ENCODE measurements around the gene MBNL2.

Gene MBNL2

DNA sequence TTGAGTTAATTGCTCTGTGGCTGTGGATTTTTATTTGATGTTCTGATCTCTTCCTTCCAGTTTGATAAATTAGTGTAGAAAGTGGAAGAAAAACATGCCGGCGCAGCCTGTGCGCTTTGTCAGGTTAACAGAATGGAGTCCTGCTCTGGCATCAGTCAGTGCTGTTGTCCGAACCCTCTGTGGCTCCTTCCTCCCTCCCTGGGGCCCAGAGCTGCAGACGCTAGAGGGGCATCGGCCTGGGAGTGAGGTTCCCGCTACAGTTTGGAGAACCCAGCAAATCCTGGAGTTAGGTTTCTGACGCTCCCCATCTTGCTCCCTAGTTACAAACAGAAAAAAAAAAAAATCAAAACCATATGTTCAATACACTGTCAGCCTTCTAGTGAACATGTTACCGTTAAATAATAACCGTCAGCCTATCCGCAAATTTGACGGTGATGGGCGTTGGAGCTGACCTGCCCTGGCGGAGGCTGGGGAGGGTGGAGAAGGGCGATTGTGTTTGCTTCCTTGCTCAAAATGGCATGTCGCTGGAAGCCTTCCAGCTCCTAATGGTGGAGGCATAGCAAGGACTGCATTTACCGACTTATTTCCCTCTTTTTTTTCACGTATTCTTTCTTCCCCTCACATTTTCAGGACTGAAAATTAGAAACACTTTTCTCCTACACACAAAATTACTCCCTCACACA is 13.6 kb downstream of the MBNL2 start:
- no peak for DNase-seq

DNA sequence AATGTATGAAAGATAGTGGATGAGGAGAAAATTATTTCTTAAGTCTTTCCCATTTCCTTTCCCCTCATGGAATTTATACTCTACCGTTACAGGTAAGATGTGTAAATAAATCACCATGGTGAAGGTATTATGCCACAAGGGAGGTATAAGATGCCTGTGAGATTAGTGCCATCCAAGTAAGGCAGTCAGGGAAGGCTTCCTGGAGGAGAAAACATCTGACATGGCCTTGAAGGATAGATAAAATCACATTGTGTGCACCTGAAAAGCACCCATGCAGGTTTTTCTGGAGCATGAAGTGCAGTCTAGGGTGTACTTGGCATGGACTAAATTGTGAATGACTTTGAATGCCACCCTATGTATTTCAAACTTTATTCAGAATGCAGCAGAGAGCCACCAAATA is 15.3 kb downstream of the MBNL2 start:
- DNase-seq = no peak

DNA sequence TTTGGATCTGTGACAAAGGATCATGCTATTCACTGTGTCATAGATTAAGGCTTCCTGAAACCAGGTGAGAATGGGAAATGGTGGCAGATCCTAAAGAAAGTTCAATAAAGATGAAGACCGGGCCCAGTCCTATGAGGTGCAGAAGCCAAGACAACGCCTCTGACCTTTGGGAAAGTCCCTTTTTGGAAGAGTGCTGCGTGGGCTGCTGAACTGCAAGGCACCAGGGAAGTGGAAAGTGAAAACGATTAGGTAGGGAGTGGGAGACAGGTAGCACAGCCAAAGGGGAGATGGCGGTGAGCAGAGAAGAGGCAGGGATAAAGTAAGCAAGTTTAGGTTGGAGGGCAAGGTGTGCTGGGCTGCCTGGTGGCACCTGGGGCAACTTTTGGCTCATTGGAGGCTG is 16.3 kb downstream of the MBNL2 start:
- DNase-seq = no peak

DNA sequence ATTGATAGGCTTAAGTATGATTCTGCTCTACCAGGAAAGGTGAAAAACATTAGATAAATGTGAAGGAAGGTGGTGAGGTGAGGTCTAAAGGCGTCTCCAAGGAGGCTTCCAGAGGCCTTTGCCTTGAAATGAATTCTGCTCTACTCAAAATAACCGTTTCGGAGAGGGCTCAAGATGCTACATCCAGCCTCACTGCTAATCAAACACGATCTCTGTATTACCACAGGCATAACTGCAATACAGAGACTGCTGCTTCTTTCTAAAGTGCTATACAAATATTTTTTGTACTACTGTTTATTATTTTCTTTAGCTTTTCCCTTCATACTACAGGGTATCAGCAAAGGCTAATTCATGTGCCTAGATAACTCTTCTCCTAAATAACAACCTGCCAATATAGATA is 16.8 kb downstream of the MBNL2 start:
- no peak for DNase-seq

DNA sequence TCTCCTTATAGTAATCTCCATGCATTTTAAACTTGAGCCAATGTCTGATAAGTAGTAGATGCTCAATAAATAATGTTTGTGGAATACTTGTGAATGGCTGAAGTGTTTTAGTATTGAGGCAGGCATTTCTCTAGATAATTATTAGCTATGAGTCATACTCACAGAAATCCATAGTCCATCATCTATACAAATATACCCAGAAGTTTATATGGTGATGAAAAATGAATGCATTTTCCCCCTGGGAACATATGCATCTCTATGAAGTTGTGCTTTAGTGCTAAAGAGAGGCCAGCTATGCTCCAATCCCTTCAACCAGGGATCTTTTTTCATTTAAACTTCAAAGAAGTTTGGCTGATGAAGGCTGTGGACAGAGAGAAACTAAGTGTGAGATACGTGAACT is 17.2 kb downstream of the MBNL2 start:
- DNase-seq = no peak

DNA sequence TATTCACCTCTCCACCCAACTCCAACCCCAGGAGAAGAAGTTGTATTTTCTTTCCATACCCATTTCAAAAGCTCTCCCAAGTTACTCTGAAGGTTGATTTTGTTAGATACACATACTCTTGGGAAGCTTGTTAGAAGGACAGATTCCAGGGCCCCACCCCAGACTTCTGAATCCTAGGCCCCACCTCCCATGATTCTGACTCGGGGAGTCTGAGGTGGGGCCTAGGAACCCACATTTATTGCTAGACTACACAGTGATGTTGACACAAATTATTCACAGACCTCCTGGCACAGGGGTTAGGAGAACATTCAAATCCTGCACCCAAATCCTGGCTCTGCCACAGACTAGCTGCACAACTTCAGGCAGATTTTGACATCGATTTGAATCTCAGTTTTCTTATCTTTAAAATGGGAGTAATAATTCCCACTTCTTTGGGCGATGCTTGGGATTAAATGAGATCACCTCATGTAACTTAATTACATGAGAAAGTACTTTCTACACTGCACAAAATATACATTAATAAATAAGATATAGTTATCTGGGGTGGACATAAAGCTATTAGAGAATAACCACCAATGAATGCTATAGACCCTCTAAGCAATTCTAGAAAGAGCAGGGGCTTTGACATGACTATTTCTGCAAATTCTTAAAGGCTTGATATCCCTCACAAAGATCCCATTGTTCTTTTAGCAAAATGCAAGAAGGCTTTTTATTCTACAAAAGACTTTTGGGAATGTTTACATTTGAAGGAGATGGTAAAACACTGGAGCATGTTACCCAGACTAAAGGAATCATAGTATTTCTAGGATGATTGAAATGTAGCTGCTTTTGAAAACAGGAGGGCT is 18.0 kb downstream of the MBNL2 start:
- no peak for DNase-seq

DNA sequence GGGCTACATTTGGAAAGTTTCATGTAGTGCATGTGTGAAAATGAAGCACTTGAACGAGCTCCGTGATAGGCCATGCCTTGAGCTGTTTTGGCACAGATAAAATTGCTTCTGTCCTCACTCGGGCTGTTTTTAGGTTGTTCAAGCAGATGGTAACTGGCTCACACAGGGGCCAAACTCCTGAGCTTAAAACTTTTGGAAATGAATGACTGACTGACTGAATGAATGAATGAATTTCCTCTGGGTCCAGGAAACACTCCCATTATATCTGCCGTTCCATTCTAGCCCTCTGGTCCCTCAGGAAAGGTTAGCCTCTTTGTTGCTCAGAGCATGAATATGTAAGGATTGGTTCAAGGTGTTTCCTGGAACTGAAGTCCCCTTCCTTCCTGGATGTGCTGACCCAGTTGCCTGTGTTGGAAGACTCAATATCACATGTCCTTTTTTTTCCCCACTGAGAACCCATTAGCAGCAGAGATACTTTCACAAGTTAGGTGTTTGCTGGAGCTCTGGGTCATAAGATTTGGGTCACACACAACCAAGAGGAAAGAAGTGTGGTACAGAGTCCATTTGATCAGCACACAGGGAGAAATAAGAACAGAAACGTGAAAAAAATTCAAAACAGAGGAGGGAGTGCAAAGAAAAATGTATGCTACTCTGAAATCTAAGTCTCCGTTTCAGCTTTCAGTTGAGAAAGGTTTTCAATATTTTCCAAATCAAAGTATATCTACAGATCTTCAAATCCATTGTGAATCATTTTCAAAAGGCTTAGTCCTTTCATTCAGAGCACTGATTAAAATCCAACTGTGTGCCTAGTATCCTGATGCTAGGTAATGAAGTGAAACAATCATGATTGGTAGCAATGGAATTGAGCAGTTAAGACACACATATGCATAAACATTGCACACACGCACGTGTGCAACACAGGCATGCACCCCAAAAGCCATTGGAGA is 18.9 kb downstream of the MBNL2 start:
- DNase-seq = no peak

DNA sequence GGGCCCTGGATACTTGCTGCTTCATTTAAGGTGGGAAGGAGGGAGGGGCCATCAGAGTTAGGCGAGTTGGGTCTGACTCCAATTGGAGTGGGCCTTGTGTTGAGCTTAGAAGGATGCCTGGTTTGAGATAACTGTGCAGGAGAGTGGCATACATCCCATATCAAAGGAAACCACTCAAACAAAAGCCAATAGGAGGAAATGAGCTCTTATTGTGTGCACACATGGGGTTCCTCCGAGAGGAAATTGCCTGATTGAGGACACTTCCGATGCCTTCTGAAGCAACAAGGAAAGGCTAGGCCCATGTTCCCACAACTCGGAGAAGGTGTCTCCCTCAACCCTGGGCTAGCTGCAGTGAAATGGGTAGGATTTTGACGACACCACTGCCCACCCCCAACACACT is 19.6 kb downstream of the MBNL2 start:
- DNase-seq = no peak

DNA sequence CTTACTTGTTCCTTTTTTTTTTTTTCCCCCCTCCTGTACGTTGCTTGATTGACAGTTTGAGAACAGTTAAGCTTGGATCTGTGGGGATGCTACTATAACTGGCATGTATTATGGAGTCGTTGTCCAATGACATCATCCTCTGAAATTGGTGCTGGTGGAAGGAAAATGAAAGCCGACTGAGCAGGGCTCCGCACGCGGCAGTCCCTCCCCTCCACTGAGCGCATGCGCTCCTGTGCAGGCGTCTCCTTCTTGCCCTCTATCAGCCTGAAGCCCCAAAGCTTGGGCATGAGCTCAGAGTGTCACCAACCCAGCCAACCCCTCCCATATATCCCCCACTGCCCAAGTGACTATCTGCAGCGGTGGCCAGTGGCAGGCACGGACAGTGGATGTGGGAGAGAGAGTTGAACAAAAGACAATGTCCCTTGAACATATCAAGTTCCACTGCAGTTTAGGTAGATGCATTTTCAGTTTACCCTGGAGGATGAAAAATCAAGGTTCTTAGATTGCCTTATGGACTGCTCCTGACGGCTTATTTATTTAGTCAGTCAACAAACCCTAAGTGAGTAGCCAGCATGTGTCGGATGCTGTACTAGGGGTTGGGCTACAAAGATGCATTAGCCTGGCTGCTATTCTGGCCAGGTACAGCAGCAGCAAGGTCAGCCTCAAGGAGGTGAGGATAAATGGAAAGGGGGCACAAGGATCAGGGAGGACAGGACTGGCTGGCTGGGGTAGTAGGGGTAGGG is 20.8 kb downstream of the MBNL2 start:
- DNase-seq = no peak

DNA sequence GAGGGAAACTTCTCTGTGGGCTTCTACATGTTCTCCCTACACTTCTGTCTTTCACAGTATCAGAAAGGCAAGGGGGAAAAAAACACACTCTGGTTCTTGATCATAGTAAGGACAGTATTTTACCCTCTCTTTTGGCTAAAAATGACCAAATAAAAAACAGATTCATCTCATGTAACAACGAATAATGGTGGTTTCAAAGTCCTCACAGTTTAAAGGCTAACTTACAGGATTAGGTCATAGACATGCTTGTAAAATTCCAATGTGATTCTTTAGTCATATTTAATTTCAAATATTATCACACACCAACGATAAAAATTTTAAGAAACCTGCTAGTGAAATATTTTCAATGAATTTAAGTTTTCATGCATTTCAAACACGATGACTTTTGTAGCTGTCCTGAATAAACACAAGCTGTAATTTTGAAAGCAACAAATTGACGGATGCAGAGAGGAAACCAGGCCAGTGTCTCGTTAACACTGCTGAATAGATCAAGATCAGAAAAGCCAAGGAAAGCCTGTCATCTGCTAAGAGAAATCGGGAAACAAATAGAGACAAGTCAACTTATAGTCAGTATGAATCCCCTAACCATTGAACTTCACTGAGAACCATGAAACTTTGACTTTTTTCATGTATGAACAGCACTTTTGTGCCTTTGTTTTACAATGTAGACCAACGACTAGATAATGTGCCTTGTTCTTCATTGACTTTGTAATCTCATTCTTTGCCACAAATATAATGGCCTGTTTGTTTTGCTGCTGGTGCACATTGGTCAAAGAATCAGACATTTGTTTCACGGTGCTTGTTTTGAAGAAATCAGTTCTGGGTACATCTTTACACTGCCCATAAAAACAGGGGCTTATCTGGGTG is 22.0 kb downstream of the MBNL2 start:
- no peak for DNase-seq

DNA sequence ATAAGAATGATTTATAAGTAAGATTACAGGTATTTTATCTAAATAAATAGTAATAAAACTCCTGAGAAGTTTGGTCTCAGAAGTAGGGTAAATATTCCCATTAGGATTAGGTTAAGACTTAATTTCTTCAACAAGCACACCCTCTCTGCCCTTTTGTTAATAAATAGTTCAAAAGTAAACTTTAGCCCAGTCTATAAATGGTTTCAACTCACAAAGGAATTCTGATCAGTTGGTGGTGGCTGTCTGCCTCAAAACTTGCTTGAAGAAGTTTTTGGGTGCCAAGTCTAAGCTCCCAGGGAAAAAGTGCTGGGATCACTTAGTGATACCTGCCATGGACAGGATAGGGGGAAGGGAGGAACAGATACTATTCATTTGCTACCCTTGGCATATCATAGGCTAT is 22.9 kb downstream of the MBNL2 start:
- no peak for DNase-seq

DNA sequence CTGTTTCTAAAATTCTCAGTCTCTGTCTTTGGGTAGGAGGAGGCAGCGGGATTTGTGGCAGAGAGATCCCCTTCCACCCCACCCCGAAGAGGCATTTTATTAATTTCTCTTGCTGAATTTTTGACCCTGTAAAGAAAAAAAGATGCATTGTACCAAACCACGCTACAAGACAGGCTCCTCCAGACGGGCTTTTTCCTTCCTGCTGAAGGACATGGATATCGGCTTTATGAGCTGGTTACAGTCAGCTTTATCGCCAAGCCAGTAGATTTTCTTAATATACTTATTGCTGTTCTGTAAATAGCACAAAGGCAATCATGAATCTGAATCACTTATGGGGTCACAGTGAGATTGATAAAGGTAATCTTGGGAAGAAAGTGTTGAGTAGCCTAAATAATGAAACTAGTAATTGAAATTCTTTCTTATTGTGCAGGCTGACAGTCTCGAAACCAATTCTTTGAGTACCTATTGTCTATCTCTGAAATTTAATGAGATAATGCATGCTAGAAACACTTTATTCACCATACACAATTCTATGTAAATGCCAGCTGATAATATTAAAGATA is 24.5 kb downstream of the MBNL2 start:
- no peak for DNase-seq

DNA sequence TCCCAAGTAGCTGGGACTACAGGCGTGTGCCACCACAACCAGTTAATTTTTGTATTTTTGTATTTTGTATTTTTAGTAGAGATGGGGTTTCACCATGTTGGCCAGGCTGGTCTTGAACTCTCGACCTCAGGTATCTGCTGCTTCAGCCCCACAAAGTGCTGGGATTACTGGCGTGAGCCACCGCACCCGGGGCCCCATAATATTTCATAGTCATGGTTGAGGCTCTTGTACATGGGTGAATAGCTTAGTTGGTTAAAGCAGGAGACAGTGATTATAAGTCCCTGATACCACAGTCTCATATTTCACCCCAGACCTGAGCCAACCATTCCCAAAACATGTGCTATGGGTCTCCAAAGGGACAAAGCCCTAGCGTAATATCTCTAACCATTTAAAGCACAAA is 26.1 kb downstream of the MBNL2 start:
- DNase-seq = no peak

DNA sequence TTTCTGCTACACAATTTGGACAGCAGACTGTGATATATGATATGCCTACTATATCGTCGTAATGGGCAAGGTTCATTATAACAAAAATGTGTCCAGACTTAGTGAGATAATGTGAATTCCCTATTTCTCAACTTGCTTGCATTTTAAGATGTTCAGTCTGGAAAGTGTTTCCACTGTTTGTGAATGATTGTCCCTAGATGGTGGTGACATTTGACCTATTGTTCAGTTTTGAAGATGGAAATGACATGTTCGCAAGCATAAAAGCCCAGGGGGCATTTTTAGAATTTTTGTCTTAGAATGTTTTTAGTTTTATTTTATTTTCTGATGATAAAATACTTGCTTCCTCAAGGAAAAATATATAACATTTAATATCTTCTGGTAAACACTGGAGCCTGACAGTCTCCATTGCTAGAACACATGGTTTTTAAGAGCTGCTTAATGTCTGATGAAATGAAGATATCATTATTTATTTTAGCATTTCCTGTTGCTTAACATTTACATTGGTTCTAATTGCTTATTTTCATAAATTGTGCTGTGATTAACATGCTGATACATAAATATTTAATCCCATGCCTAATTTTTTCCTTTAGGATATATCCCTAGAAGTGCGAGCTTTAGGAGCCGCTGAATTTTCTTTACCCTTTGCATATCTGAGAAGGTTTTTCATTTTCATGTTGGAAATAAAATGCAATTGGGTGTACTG is 27.1 kb downstream of the MBNL2 start:
- DNase-seq = no peak

DNA sequence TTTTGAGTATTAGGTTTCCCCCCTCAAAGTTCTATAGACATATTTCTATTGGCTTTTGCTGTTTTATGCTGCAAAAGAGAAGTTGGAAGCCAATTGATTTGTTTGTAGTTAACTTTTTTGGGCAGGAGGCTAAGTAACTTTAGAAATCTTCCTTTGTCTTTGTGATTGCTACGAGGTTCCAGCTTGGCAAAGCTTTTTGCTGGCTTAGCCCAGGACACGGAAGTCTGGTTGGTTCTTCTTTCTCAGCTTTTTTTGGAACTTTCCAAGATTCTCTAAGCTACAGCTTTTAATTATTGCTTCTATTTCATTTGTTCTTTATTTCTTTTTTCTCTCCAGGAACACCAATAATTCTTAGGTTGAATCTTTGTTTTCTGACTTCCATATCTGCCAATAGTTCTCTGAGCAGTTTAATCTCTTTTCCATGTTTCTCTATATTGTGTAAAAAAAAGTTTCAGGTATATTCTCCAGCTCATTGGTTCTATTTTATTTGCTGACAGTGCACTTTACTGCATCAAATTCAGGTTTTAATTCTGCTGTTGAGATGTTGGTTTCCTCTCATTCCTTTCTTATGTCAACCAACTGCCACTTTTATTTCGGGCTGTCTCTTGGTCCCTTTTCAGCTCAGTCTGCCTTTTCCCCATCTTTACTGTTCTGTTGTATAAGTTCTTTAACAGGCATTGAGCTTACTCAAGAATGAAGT is 27.8 kb downstream of the MBNL2 start:
- no peak for DNase-seq

DNA sequence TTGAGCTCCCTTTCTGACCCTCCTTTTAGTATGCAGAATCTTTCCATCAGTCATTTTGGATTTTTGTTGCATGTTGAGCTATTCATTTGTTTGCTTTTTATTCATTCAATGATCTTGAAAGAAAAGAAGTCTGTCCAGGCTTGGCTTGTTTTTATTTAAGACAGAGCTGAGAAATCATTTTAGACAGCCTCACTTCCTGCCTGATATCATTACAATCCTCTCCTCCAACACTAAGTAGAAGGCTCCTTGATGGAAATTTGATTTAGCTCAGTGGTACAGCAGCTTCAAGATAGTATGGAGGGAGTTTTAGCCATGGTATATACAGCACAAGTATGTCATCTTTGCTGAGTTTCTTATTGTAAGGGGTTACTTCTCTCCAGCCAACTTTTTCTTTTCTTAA is 28.4 kb downstream of the MBNL2 start:
- peak; percentile 32 for DNase-seq

DNA sequence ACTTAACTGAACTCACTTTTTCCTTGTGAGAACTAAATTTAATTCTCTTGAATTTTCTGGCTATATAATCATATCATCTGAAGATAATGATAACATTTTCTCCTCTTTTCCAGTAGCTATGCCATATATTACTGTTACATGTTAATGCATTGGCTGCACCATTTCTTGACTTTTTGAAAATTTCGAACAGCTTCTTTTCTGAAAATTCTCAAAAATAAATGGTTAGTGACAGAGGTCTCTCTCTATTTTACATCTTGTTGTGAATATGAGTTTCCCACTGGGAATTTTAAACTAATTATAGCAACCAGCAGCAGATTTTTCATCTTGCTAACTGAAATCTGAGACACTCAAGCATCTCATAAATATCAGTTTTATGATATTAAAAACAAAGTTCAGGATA is 30.6 kb downstream of the MBNL2 start:
- DNase-seq = no peak

DNA sequence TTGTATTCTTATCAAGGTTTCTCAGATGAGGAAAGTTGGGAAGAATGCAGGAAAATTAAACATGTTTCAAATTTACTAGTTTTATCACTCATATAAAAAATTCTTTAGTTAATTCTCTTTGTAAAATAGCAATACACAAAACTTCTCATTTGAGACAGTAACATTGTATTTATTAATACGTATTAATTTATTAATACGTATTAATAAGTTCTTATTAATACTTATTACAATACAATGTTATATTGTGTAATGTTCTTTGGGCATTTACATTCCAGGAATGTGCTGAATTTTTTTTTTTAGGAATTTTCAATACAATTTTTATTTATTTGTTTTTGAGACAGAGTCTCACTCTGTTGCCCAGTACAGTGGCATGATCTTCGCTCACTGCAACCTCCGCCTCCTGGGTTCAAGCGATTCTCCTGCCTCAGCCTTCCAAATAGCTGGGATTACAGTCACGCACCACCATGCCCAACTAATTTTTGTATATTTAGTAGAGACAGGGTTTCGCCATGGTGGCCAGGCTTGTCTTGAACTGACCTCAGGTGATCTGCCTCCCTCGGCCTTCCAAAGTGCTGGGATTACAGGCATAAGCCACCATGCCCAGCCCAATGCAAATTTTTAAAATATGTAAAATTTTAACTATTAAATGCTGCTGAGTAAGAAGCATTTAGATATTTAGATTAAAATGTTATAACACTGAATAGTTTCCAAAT is 31.6 kb downstream of the MBNL2 start:
- no peak for DNase-seq

DNA sequence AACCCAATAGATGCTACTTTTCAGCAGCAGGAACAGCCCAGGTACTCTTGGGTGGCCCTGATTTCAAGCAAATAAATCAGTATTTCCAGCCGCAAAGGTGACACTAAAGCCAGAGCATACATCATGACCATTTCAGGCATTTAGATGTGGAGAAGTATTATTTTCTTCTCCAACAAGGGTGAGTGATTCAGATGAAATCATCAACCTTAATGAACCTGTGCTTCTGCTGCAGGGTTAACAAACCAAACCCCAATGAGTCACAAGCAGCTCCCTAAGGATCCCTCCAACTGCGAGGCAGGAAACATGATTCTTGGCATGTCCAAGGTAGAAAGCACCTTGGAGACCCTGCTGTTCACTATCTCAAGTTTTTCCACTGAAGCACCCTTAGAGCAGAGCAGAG is 32.7 kb downstream of the MBNL2 start:
- peak; percentile 48 for DNase-seq

Data from OCI-M1 (cell line).